Gastroesophageal sphincter (tissue), 3 donors: Measurements from ENCODE around the gene MAGOH.
A peak's percentile ranks its signal among the peaks of the same experiment; 100 is the strongest.

ENCODE experiments used
- EP300 ChIP-seq: sonication (generic); formaldehyde crosslinking; IDR thresholded peaks from one replicate; pipeline ENCODE4 v1.6.1; 2017; ENCODE audit warnings: antibody characterized with exemption, mild to moderate bottlenecking
- POLR2AphosphoS5 ChIP-seq: sonication (generic); formaldehyde crosslinking; IDR thresholded peaks from one replicate; pipeline ENCODE4 v1.6.1; 2017; ENCODE audit warnings: antibody characterized with exemption
- TF ChIP-seq, protein P1 (sequence below), 4 experiments: fragments of 200-600 bp in 2 of 4; fragments of 450-650 bp in 2 of 4; sonication (generic) in 1 of 4; IDR thresholded peaks; one replicate each; pipeline ENCODE4 v1.5.1; 2017 to 2019; ENCODE audit warnings: antibody characterized with exemption in 4 of 4, mild to moderate bottlenecking in 2 of 4, moderate library complexity in 2 of 4

DNA sequence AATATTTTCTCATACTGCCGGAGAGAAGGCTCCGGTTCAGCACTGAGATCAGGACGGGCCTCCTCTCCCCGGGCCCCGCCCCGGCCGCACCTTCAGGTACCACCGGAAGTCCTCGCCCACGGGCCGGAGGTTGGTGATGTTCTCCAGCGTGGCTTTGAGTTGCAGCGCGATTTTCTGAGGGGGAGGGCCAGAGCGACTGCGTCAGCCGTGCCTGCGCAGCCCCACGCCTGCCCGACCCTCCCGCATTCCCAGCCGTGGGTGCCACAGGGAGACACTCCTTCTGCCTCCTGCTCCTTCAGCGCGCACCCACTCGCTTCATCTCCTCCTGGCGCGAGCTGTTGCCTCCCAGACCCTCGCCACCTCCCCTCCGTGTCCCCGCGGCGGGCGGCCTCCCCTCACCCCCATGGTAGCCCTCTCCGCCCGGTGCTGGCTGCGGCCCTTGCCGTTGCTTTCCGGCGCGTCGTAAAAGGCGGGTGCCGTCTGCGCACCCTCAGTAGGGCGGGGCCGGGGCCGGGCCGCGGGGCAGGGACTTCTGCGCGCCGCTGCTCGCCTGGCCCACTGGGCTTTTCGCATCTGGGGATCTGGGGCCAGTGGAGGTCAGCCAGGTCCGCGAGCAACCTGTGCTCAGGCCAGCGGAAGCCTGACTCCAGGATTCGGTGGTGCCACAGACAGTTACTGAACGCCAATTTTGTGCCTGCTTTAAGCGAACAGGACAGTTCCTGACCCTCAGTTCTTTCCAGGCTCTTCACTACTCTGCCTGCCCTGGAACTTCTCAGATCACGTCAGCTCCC is 18.0 kb downstream of the MAGOH start, which contains the start of gene CZIB:
- TF ChIP-seq EP300 (no peak), POLR2AphosphoS5 (peak; percentile 94)
- TF ChIP-seq, protein P1, sequence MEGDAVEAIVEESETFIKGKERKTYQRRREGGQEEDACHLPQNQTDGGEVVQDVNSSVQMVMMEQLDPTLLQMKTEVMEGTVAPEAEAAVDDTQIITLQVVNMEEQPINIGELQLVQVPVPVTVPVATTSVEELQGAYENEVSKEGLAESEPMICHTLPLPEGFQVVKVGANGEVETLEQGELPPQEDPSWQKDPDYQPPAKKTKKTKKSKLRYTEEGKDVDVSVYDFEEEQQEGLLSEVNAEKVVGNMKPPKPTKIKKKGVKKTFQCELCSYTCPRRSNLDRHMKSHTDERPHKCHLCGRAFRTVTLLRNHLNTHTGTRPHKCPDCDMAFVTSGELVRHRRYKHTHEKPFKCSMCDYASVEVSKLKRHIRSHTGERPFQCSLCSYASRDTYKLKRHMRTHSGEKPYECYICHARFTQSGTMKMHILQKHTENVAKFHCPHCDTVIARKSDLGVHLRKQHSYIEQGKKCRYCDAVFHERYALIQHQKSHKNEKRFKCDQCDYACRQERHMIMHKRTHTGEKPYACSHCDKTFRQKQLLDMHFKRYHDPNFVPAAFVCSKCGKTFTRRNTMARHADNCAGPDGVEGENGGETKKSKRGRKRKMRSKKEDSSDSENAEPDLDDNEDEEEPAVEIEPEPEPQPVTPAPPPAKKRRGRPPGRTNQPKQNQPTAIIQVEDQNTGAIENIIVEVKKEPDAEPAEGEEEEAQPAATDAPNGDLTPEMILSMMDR (IDR thresholded peaks at IDR 0.05): no peak
